ENCODE measurements around the gene CLDND1. TPM values are rescaled to one million over a fixed set of nuclear protein-coding genes. Genes with fewer than 3 reads are reported as not detected.

CLDND1 gene
- total and polyA plus RNA-seq, 10 of the 15 experiments (the other 5 are each of a cell fraction or from before 2014, with no cell fraction given) = 97.8 to 225 (median 152) TPM

DNA sequence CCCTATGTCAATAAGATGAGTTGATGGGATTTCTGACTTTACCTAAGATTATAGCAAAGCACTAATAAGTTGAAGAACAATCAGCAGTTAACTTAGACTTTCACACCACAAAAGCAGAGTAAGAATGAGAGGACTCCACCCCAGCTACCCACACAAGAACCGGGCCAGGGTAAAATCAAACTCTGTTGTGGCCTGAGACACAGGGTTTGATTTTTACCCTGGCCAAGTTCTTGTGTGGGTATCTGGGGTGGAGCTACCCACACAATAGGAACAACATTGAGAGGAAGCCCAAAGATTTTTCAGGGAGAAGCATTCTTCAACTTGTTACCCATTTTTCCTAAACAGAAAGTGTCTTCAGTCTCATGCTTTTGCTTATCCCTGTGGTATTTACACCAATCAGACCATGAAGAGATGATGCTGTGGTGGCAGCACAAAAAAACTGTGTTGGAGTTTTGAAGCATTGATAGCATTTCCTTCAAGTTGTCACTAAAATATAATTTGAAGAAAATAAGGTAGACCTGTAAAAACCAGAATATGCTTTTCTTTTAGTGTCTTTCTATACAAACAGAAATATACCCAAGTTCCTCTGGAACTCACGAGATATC, 45.1 kb upstream of the CLDND1 start (continued):
- TF ChIP-seq DPF2 (IDR thresholded peaks at IDR 0.05) (peak; percentile 48; the same call in 1 of the 2 replicates), CREB1 (IDR thresholded peaks at IDR 0.05; ENCODE audit: low read depth) (0 out of 2 replicates have a peak, but pooled peaks have one; percentile 3), TAF1 (IDR thresholded peaks at IDR 0.05; ENCODE audit: borderline replicate concordance, low read depth, low read length) (peak; percentile 36; the same call in 1 of the 2 replicates), YY1 (IDR thresholded peaks at IDR 0.05; ENCODE audit: low read depth, low read length) (0 out of 2 replicates have a peak, but pooled peaks have one; percentile 32), ESRRA (IDR thresholded peaks at IDR 0.05; ENCODE audit: low read length) (no peak), MYB (IDR thresholded peaks at IDR 0.05; ENCODE audit: borderline replicate concordance, low read depth, low read length) (no peak), YBX1 (IDR thresholded peaks at IDR 0.05) (no peak), JUND (IDR thresholded peaks at IDR 0.05; ENCODE audit: low read depth, low read length) (0 out of 2 replicates have a peak, but pooled peaks have one; percentile 17), IRF4 (IDR thresholded peaks at IDR 0.05; ENCODE audit: low read depth, low read length) (peak; percentile 52; the same call in 1 of the 2 replicates)
- TF ChIP-seq, protein P1, sequence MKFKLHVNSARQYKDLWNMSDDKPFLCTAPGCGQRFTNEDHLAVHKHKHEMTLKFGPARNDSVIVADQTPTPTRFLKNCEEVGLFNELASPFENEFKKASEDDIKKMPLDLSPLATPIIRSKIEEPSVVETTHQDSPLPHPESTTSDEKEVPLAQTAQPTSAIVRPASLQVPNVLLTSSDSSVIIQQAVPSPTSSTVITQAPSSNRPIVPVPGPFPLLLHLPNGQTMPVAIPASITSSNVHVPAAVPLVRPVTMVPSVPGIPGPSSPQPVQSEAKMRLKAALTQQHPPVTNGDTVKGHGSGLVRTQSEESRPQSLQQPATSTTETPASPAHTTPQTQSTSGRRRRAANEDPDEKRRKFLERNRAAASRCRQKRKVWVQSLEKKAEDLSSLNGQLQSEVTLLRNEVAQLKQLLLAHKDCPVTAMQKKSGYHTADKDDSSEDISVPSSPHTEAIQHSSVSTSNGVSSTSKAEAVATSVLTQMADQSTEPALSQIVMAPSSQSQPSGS (IDR thresholded peaks at IDR 0.05; ENCODE audit: low read length) = peak; percentile 63; the same call in 1 of the 2 replicates

DNA sequence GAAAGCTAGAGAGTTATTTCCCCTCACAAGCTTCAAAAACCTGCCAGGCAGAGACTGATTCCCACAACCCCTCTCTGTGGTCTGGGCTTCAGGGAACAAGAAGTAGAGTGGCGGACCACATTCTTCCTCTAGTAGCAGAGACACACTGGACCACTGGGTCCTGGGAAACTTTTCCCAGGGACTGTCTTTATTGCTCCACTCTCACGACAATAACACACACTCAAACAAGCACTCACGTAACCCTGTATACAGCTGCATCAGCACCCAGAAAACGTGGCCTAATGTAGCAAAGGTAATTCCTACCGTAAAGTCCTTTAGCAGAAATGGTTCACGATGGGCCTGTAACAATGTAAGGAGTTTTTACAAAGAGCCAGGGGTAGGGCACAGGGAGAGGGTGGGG, 43.1 kb upstream of the CLDND1 start:
- H3K9ac ChIP-seq (ENCODE audit: control insufficient read depth, insufficient read depth, low read length) = peak overlapping the region; percentile 99
- CTCF ChIA-PET = interaction anchor here (0.7 to 2.2 kb wide), 5 partner anchors 14 to 237 kb away, joined by 3 to 7 read pairs (median 3); no protein-coding TSS in a partner anchor
- SMC1A ChIA-PET (ENCODE audit: uncharacterized antibody, unreplicated experiment) = interaction anchor here (0.9 to 23.6 kb wide), 12 partner anchors 8 to 162 kb away, joined by 3 to 603 read pairs (median 9); partner anchors contain the start of genes CLDND1, CPOX and GPR15
- H3K79me2 ChIP-seq (ENCODE audit: control insufficient read depth, insufficient read depth, low read length) = peaks cover 68% of the 10 kb centered on the region
- POLR2A ChIA-PET = interaction anchor here (0.6 to 23.2 kb wide), 10 partner anchors 9 to 417 kb away, joined by 3 to 350 read pairs (median 4); partner anchors contain the start of genes CLDND1 and GPR15
- in situ Hi-C loops (cut with MboI) (no loop called here), intact Hi-C loops (cut with micrococcal nuclease; ENCODE audit: unreplicated experiment) (loop anchor here (2.0 kb wide), 2 partner anchors 167 to 205 kb away; no protein-coding TSS in a partner anchor)
- no peaks in the 10 kb centered on the region; the same call in 2 of the 3 replicates for H3K9me3 ChIP-seq (replicated peaks; ENCODE audit: control insufficient read depth, insufficient read depth, low read length)
- FAIRE-seq (no peak), ATAC-seq (no peak), DNase-seq (ENCODE audit: low read depth, low spot score) (no peak)
- H2AFZ ChIP-seq (ENCODE audit: control insufficient read depth, low read depth, low read length) = no peak overlapping the region
- peaks cover 42% of the 10 kb centered on the region for H3K4me1 ChIP-seq (ENCODE audit: control insufficient read depth, insufficient read depth, low read length)
- H3K4me2 ChIP-seq (ENCODE audit: control insufficient read depth, insufficient read depth) = peak overlapping the region; percentile 71
- RAD21 ChIA-PET (ENCODE audit: unreplicated experiment) = interaction anchor here (0.7 to 20.2 kb wide), 11 partner anchors 8 to 169 kb away, joined by 3 to 511 read pairs (median 4); partner anchors contain the start of gene GPR15
- H3K27me3 ChIP-seq (replicated peaks in 1 of 2; ENCODE audit: control insufficient read depth in 2 of 2, insufficient read depth in 2 of 2, low read length in 1 of 2) = no peaks in the 10 kb centered on the region
- H3K27ac ChIP-seq (ENCODE audit: control insufficient read depth, insufficient read depth) = peak overlapping the region; percentile 100
- H3K36me3 ChIP-seq (ENCODE audit: control insufficient read depth in 2 of 2, insufficient read depth in 2 of 2, low read length in 1 of 2) = no peaks in the 10 kb centered on the region; a peak in 1 of 4 replicates
- BruUV-seq (replicated peaks) = no TSS peak
- 89% methylated on average over 6 of the region's 6 CpGs for WGBS (ENCODE audit: insufficient coverage, insufficient replicate concordance, low lambda C conversion rate, missing lambda C conversion rate)
- no peaks in the 10 kb centered on the region for H4K20me1 ChIP-seq (ENCODE audit: control insufficient read depth, insufficient read depth)
- peak overlapping the region; percentile 26; the same call in 1 of the 2 replicates for H3K4me3 ChIP-seq
- TF ChIP-seq PML (IDR thresholded peaks at IDR 0.05; ENCODE audit: low read length) = 0 out of 2 replicates have a peak, but pooled peaks have one; percentile 30
- TF ChIP-seq, protein P2, sequence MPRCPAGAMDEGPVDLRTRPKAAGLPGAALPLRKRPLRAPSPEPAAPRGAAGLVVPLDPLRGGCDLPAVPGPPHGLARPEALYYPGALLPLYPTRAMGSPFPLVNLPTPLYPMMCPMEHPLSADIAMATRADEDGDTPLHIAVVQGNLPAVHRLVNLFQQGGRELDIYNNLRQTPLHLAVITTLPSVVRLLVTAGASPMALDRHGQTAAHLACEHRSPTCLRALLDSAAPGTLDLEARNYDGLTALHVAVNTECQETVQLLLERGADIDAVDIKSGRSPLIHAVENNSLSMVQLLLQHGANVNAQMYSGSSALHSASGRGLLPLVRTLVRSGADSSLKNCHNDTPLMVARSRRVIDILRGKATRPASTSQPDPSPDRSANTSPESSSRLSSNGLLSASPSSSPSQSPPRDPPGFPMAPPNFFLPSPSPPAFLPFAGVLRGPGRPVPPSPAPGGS (IDR thresholded peaks at IDR 0.05; ENCODE audit: borderline replicate concordance, insufficient read depth, low read depth, low read length, poor library complexity, severe bottlenecking) = peak; percentile 90
- peak; percentile 75 for TF ChIP-seq RUNX3 (IDR thresholded peaks at IDR 0.05; ENCODE audit: low read length)
- no peak for TF ChIP-seq MEF2B (IDR thresholded peaks at IDR 0.05; ENCODE audit: partially characterized antibody, poor library complexity, severe bottlenecking)
- TF ChIP-seq, protein P3, sequence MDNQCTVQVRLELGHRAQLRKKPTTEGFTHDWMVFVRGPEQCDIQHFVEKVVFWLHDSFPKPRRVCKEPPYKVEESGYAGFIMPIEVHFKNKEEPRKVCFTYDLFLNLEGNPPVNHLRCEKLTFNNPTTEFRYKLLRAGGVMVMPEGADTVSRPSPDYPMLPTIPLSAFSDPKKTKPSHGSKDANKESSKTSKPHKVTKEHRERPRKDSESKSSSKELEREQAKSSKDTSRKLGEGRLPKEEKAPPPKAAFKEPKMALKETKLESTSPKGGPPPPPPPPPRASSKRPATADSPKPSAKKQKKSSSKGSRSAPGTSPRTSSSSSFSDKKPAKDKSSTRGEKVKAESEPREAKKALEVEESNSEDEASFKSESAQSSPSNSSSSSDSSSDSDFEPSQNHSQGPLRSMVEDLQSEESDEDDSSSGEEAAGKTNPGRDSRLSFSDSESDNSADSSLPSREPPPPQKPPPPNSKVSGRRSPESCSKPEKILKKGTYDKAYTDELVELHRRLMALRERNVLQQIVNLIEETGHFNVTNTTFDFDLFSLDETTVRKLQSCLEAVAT (IDR thresholded peaks at IDR 0.05) = peak; percentile 80
- TF ChIP-seq, protein P4, sequence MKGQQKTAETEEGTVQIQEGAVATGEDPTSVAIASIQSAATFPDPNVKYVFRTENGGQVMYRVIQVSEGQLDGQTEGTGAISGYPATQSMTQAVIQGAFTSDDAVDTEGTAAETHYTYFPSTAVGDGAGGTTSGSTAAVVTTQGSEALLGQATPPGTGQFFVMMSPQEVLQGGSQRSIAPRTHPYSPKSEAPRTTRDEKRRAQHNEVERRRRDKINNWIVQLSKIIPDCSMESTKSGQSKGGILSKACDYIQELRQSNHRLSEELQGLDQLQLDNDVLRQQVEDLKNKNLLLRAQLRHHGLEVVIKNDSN (IDR thresholded peaks at IDR 0.05; ENCODE audit: borderline replicate concordance, extremely low read length, insufficient read depth, low read depth, low read length) = no peak
- TF ChIP-seq TCF12 (IDR thresholded peaks at IDR 0.05; ENCODE audit: low read depth, low read length) = peak; percentile 75; the same call in 1 of the 2 replicates
